NCI-H526 treated with DMSO at 0.1 percent for 48 hours (cell line): ENCODE results near the gene AMBRA1.

Experiments used
- DNase-seq: peaks from one replicate; lab custom pipeline; 2025; lab: John Stamatoyannopoulos, UW

The AMBRA1 gene

DNA sequence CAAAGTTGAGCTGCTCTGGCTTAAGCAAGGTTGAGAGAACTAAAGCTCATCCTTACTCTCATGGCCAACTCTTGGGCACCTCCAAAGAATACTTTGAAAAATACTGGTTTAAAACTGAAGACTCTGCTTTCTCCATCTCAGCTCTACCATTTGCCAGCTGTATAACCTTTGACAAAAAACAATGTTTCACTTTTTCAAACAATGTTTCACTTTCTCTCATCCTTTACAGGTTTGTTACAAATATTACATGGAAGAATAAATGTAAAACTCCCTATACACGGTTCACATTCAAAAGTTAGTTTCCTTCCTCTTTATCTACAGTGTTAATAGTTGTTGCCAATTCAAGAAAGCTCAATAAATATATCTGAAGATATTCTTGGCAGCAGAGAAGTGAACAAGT is 19.2 kb downstream of the AMBRA1 start:
- no peak for DNase-seq

DNA sequence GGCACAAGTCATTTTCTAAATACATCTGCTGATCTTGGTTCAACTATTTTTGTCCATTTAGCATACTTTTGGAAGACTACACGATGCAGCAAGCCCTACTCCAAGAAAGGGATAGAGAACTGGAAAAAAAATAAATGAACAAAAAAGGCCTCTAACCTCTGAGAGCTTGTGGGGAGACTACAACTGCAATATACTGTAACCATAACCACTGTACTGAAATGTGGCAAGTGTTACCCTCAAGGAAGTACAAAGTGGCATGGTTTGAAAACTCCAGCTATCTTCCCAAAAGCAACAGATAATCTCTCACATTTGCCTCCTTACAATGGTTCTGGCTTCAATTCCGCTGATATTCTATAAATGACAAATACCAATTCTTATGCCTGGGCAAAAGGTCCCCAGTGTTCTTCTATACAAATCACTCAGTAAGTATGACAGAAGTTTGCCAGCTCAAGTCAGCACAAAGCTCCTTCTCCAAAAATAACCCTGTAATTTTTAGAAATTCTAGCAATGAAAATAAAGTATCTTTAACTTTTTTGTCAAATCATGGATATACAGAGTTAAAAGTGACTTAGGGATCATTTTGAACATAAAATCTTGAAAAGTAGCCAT is 22.9 kb downstream of the AMBRA1 start:
- DNase-seq, result no peak

DNA sequence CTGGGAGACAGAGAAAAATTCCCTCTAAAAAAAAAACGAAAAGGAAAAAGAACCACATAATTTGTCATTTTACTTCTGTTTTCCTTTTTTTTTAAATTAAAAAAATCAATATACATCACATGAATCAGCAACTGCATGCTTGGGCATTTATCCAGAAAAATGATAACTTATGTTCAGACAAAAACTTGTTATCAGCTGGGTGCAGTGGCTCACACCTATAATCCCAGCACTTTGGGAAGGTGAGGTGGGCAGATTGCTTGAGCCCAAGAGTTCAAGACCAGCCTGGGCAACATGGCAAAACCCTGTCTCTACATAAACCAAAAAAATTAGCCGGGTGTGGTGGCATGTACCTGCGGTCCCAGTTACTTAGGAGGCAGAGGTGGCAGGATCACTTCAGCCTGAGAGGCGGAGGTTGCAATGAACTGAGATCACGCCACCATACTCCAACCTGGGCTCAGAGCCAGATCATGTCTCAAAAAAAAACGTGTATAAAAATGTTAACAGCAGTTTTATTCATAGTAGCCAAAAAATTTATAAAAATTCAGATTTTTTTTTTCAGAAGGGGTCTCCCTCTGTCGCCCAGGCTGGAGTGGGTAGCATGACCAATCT is 28.5 kb downstream of the AMBRA1 start:
- no peak for DNase-seq

DNA sequence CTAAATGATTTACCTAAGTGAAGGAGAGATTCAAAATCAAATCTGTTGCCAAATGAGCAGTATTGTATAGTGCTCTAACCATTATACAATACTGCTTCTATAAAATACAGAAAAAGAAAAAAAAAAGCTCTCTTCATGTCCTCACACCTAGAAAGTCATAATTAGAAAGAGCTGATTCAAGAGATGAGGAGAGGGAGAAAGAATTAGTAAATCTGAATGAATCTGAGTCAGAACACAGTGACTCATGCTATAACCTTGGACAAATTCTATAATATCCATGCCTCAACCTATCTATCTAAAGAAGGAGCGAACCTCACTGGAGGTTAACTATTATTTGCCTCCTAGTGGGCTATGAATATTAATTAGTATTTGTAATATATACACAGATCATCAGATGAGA is 29.4 kb downstream of the AMBRA1 start:
- DNase-seq, result no peak

DNA sequence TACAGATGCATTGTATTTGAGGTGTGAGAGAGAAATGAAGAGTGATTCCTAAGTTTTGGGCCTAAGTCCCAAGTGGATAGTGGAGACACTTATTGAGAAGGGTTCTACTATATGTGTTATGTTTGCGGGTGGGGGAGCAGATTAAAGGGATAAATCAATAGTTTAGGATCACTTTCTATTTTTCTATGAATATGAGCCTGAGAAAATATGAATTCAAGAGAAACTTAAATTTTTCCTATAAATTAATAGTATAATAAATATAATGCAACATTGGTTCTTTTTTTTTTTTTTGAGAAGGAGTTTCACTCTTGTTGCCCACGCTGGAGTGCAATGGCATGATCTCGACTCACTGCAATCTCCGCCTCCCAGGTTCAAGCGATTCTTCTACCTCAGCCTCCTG is 31.3 kb downstream of the AMBRA1 start:
- no peak for DNase-seq

DNA sequence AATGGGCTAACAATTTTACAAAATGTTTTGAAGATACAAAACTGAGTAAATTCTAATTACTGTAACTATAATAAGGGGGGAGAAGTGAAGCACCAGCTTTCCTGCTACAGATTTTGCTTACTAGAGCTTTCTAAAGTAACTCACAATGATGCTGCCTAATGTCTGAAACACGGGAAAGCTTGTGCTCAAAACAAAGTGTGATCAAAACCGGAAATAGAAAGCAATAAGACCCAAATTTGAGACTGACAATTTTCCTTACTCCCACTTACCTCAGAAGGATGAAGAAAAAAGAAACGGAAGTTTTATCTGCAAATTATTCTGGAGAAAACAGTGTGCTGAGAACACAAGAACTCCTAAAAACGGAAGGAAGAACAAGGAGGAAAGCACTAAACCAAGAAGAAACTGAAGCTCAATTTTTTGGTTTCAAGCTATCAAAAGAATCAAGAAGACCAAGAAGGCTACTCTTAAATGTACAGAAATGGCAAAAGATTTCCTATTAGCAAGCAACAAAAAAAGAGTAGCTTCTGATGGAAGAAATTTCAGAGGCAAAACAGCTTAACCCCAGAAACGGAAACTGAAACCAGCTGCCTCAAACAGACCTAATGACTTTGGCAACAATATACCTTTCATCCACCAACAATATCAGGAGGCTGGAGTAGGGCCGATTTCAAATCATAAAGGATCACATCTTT is 33.4 kb downstream of the AMBRA1 start:
- no peak for DNase-seq

DNA sequence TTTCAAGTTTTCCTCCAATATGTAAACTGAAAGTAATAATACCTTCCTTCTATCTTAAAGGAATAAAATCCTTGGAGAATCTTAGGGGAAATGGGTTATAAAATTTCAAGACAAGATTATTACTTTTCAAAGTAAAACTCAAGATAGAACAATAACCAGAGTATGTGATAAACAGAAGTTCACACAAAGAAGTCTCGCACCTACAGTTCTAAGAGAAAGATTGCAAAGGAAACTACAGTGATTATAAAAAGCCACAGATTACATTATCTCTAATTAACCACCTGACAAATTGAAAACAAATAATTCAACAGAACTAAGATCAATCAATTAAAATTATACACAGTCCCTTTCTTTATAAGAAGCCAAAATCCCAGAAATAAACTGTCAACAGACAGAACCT is 34.0 kb downstream of the AMBRA1 start:
- no peak for DNase-seq

DNA sequence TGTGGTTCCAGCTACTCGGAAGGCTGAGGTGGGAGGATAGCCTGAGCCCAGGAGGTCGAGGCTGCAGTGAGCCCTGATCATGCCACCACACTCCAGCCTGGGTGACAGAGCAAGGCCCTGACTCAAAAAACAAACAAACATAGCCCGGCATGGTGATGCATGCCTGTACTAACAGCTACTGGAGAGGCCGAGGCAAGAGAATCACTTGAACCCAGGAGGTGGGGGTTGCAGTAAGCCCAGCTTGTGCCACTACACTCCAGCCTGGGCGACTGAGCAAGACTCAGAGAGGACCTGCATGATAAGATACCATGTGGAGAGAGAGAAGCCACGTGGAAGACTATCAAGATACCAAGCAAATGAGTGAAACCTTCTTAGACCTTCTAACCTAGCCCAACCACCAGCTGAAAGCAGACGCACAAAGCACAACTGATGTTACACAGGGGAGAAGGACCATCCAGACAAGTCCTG is 36.1 kb downstream of the AMBRA1 start:
- DNase-seq, result no peak

DNA sequence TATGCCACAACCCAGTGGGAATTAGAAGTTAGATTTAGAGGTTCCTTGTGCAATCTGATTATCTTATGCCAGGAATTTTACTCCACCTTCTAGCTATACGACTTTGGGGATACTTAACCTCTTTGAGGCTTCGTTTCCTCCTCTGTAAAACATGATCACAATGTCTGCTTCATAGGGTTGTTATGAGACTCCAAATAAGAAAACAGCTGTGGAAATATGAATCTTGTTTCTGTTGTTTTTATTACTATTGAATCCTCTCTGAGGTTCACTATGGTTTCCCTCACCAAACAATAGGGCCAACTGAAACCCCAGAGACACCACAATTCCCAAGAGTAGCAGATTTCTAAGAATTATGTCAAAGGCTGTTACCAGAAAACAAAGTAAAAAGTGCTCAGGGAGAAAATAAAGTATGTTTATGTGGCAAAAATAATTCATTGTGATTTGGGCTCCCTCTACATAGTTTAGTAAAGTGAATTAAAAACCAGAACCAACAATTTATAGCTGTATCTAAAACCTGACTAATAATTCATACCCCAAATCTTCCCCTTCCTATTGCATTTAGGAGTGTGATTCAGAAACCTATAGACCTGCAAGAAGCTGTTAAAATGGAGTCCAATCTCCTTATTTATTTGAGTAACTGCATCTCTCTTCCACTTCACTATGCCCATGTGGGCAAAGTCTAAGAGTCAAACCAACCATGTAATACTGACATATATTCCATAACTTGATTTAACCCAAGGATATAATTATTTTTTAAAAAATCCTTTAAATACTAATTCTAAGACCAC is 38.4 kb downstream of the AMBRA1 start:
- DNase-seq, result no peak

DNA sequence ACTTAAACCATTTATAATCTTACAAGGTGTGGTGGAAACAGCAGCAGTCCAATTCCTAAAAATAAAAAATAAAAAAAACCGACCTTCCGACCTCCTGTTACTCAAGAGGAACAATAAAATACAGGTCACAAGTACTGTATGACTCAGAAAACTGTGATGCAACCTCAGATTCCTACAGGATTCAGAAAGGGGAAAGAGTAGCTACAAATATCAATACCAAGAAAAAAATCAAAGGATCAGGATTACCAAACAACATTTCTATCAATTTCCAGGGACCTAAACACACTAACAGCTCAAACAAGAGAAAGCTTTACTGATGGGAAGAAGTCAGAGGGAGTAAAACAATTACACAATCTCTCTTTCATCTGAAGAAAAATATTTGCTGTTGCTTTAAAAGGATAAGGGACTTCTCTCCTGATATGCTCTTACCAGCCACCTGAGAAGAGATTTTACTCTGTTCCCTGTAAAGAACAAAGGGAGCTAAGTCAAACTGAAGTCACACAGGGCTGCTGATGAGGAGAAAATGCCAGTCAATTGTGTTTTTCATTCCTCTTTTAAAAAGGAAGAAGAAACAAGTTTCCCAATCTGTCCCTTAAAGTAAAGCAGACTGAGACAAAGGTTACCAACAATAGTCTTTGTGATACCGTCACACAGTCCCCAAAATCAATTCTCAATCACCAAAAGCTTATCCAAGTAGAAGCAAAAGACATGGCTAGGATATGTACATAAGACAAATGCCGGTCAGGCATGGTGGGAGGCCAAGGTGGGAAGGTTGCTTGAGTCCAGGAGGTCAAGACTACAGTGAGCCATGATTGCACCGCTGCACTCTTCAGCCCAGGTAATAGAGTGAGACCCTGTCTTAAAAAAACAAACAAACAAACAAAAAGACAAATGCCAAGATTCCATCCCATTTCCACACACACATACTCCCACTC is 39.3 kb downstream of the AMBRA1 start:
- DNase-seq, result no peak

DNA sequence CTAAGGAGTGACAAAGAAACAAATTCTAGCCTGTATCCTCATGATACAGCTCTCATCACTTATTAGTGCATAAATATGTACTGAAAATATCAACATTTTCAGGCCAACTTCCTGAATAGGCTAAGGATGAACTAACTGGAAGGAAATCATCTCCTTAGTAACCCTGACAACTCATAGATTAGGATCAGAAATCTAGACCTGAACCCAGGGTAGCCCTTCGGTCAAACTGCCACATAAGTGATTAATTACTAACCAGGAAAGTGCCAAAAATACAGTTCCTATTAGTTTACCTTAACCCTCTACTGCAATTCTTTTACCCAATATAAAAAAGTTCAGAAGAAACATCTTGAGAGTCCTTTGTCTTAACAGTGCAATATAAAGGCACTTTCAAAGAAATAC is 40.0 kb downstream of the AMBRA1 start:
- no peak for DNase-seq

DNA sequence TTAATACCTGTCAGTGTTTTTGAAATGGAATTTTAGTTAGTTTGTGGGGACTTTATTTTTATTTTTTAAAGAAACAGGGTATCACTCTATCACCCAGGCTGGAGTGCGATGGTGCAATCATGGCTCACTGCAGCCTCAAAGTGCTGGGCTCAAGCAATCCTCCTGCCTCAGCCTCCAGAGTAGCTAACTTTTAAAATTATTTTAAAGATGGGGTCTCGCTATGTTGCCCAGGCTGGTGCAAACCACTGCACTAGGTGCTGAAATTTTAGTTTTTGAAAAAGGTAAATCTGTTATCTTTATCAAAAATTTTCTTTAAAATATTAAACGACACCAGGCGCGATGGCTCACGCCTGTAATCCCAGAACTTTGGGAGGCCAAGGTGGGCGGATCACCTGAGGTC is 42.6 kb downstream of the AMBRA1 start:
- no peak for DNase-seq

DNA sequence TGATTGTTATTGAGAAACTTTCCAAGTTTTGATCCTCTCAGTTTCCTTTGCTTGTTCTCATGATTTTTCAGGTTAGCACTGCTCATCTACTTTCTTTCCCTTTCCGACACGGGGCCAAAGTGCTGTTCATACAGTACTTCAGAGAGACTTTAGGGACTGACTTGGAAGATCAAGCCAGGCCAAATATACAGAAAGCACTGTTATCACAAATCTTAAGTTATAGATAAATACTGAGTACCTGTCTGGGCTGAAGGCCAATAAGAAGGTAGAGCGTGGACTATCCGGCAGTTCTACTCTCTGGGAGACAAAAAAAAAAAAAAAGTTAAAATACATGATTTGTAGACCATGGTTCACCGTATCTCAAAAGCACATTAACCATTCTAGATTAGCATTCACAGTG is 46.2 kb downstream of the AMBRA1 start:
- DNase-seq, result no peak

DNA sequence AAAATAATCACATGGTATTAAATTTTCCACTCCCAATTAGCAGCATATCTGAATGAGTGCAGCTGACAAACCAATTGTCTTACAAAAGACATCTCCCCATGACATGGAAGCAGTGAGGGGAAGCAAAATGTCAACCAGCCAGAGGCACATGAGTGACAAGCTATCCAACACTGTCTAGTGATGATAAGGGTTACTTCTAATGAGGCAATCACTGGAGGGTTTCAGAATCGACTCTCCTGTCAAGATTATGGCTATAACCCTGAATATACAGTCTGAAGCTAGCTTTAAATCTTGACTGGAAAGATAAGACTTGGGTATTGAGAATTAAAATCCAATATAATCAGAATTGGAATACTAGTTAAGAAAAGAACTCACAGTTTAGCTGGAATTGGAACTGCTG is 50.3 kb downstream of the AMBRA1 start:
- no peak for DNase-seq

DNA sequence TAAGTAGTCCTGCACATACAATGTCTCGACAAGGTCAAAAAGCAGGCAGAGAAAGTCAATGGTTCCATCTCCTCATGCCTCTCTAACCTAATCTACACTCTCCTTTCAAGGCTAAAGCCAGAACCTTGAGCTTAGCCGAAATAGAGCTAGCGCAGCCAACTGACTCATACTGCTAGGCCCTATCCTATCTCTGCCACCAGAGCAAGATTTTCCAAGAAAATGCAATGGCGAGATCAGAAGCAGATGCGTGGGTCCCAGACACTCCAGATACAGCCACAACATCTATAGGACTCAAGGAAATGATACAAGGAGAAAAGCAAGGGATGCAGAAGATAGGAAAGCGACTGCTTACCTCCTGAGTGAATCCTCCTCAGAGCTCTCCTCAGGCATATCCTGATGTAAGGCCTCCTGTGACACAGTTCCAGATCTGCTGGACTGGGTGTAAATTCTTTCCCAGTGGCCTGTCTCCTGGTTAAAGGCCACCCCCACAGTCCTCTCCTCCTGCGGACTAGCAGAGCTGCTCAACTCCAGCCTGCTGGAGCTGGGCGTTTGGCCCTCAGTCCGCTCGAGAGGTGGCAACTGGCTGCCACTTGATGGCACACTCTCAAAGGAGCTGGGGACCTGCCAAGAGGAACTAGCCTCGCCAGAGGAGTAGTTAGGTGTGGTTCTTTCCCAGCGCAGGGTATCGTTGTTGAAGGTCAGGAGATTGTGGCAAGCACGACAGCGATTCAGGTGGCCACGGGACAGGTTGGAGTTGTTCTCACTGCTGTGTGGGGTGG is 52.0 kb downstream of the AMBRA1 start:
- no peak for DNase-seq

DNA sequence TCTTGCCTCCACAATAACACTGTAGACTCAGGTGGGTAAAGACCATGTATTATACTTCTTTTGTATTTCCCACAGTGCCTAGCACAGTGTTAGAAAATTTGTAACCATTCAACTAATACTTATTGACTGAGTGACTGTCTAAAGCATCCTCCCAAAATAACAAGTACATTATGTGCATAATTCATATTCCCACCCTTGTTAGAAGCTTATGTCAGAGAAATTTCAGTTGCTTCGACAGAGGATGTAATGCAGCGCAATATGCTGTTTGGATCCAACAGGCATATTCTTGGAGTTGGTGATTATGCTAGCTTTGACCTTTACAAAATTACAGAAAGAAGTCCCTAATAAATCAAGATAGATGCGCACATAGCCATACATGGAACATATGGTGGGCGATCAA is 53.0 kb downstream of the AMBRA1 start:
- no peak for DNase-seq

DNA sequence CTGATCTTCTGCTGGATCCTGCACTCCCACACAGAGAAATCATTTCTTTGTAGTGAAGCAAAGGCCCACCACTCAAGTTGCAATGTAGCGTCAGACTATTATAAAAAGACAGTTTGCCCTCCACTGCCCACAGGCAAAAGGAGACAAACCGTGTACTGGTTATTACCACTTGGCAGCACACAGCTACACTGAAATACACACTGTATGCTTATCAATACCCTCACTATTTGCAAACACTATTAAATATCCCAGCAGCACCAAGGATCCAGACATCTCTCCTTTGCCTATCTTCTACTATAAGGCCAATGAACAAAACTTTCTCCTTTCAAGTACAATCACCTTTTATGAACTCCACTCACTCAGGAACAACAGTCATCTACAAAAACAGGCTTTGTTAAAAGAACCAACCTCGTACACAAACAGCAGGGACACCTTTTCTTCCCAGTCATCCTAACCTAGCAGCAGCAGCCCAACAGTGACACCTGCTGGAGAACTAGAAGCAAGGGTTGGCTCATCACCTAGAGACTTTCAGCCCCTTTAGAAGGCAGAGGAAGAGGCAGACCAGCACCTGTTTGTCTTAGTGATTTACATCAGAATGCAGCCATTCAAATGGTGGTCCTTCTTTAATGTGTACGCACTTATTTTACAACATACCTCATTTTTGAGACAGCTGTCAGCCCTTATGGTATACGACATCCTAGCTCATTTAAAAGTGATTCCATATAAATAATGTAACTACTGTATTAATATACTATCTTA is 56.1 kb downstream of the AMBRA1 start:
- peak; percentile 88 for DNase-seq

DNA sequence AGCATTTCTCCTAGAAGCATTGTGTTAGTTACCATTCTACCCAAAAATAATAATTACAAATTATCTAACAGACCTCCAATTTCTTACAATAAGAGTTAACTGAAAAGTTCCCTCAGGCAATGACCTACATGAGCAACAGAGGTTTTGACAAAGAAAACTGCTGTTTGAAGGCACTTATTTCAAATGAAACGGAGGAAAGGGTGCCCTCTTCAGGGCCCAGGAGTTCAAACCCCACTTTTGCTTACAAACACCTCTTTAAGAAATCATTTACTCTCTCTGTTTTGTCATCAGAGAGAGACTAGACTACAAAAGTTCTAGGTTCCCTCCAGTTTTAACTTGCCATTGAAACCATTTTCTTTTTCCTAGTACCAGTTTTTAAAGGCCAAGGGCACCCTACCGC is 56.7 kb downstream of the AMBRA1 start:
- DNase-seq, result no peak

DNA sequence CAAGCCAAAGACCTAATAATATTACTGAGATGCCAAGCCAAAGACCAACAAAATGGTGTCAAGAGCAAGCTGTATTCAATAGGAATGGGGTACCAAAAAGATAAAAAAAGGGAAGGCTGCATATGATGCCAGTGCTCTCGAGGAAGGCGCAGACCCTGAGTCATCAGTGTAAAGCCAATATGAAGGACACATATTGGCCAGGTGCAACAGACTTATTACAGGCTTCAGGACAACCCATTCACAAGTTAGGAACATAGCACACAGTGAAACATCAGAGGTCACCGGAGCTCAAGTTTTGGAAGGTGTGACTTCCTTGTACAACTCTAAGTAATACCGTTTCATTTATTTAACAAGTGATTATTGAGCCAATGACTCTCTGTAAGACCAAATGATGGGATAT is 58.1 kb downstream of the AMBRA1 start:
- no peak for DNase-seq

DNA sequence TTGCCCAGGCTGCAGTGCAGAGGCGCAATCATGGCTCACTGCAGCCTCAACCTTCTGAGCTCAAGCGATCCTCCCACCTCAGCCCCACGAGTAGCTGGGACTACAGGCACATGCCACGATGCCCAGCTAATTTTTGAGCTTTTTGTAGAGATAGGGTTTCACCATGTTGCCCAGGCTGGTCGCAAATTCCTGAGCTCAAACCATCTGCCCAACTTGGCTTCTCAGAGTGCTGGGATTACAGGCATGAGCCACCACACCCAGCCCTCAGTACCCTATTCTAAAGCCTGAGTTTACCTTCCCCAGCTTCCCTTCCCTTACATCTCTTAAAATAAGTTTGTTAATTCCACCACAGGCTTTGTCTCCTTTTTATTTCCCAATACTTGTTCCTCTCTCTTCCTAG is 59.1 kb downstream of the AMBRA1 start:
- DNase-seq, result no peak
